Uterus (tissue), 2 donors: ENCODE results near the gene DPEP2.

Experiments used
- CTCF ChIP-seq, 4 experiments: fragments of 200-600 bp in 2 of 4; fragments of 450-650 bp in 2 of 4; sonication (generic) in 2 of 4; IDR thresholded peaks; one replicate each; pipeline ENCODE4 v1.5.1; 2016 to 2019; ENCODE audit warnings: antibody characterized with exemption in 4 of 4, mild to moderate bottlenecking in 2 of 4, moderate library complexity in 1 of 4
- POLR2A ChIP-seq, 2 donors: fragments of 450-650 bp; IDR thresholded peaks; one replicate each; pipeline ENCODE4 v1.6.1; 2016; ENCODE audit warnings: antibody characterized with exemption in 2 of 2, mild to moderate bottlenecking in 1 of 2, moderate library complexity in 1 of 2

- TF ChIP-seq CTCF (IDR thresholded peaks at IDR 0.05) (no peak), POLR2A (IDR thresholded peaks at IDR 0.05) (no peak)
Observed at GRCh38 chr16:67982011-67982696, 17.1 kb downstream of the DPEP2 start.
